SK-N-SH treated with all-trans-retinoic acid at 6 μM for 48 hours (cell line): ENCODE results near the gene GSX1.

Experiments used
- ATAC-seq: fragments of 200-7000 bp; cut with Tn5 transposase; 3 replicates; pipeline ENCODE4 v1.9.1; 2020; ENCODE audit warnings: mild to moderate bottlenecking, moderate library complexity
- ARNTL ChIP-seq: fragments of 450-650 bp; formaldehyde crosslinking; IDR thresholded peaks from 2 replicates; pipeline ENCODE4 v1.5.0; 2020; ENCODE audit warnings: low read depth, mild to moderate bottlenecking, moderate library complexity, borderline replicate concordance
- BACH2 ChIP-seq: fragments of 250-450 bp; sonication (Bioruptor Pico); IDR thresholded peaks from 2 replicates; pipeline ENCODE4 v1.9.0; 2021; ENCODE audit warnings: mild to moderate bottlenecking, borderline replicate concordance
- CSDC2 ChIP-seq: fragments of 250-450 bp; sonication (Bioruptor Pico); IDR thresholded peaks from 2 replicates; pipeline ENCODE4 v1.5.0; 2020; ENCODE audit warnings: mild to moderate bottlenecking, moderate library complexity
- ESRRG ChIP-seq: fragments of 250-450 bp; sonication (Bioruptor Pico); IDR thresholded peaks from 2 replicates; pipeline ENCODE4 v1.6.1; 2021; ENCODE audit warnings: mild to moderate bottlenecking
- GLIS3 ChIP-seq: fragments of 250-450 bp; sonication (Bioruptor Pico); IDR thresholded peaks from 2 replicates; pipeline ENCODE4 v1.5.0; 2020; ENCODE audit warnings: mild to moderate bottlenecking, moderate library complexity
- OSR1 ChIP-seq: fragments of 250-450 bp; sonication (Bioruptor Pico); IDR thresholded peaks from 2 replicates; pipeline ENCODE4 v1.8.0; 2022; ENCODE audit warnings: moderate library complexity, mild to moderate bottlenecking, inconsistent platforms
- PATZ1 ChIP-seq: fragments of 250-450 bp; sonication (Bioruptor Pico); IDR thresholded peaks from 2 replicates; pipeline ENCODE4 v1.8.0; 2020; ENCODE audit warnings: mild to moderate bottlenecking, moderate library complexity, borderline replicate concordance
- SNAI2 ChIP-seq: fragments of 250-450 bp; sonication (Bioruptor Pico); IDR thresholded peaks from 2 replicates; pipeline ENCODE4 v1.5.0; 2020; ENCODE audit warnings: mild to moderate bottlenecking, moderate library complexity
- TOX ChIP-seq: fragments of 250-450 bp; sonication (Bioruptor Pico); IDR thresholded peaks from 2 replicates; pipeline ENCODE4 v1.8.0; 2021; ENCODE audit warnings: mild to moderate bottlenecking, moderate library complexity, borderline replicate concordance
- ZC3H10 ChIP-seq: fragments of 250-450 bp; sonication (Bioruptor Pico); IDR thresholded peaks from 2 replicates; pipeline ENCODE4 v1.5.1; 2021; ENCODE audit warnings: mild to moderate bottlenecking, moderate library complexity
- ZFP3 ChIP-seq: fragments of 250-450 bp; sonication (Bioruptor Pico); IDR thresholded peaks from 2 replicates; pipeline ENCODE4 v1.5.0; 2020; ENCODE audit warnings: mild to moderate bottlenecking, moderate library complexity
- ZFP30 ChIP-seq: fragments of 450-650 bp; formaldehyde crosslinking; IDR thresholded peaks from 2 replicates; pipeline ENCODE4 v1.5.0; 2022; ENCODE audit warnings: mild to moderate bottlenecking, moderate library complexity
- ZNF565 ChIP-seq: fragments of 450-650 bp; formaldehyde crosslinking; conservative IDR thresholded peaks from 2 replicates; pipeline ENCODE4 v1.5.0; 2020; ENCODE audit warnings: low read depth, mild to moderate bottlenecking, moderate library complexity
- ZNF70 ChIP-seq: fragments of 450-650 bp; formaldehyde crosslinking; IDR thresholded peaks from 2 replicates; pipeline ENCODE4 v1.5.0; 2020; ENCODE audit warnings: mild to moderate bottlenecking, moderate library complexity
- ZNF8 ChIP-seq: fragments of 450-650 bp; formaldehyde crosslinking; IDR thresholded peaks from 2 replicates; pipeline ENCODE4 v1.5.0; 2020; ENCODE audit warnings: mild to moderate bottlenecking, moderate library complexity
- TF ChIP-seq, protein P1 (sequence below): fragments of 250-450 bp; sonication (Bioruptor Pico); IDR thresholded peaks from 2 replicates; pipeline ENCODE4 v1.5.1; 2020; ENCODE audit warnings: low read depth, mild to moderate bottlenecking, moderate library complexity

The GSX1 gene

GRCh38 chr13:27821566-27821965 lies 29.3 kb downstream of the GSX1 start (continued):
- TF ChIP-seq ESRRG (CRISPR knock-in tag): no peak
- no peak for TF ChIP-seq PATZ1 (CRISPR knock-in tag)

GRCh38 chr13:27822258-27822872 lies 30.1 kb downstream of the GSX1 start:
- ATAC-seq: no peak
- no peak for TF ChIP-seq BACH2 (CRISPR knock-in tag)
- TF ChIP-seq CSDC2 (CRISPR knock-in tag): no peak
- TF ChIP-seq SNAI2 (CRISPR knock-in tag): no peak
- TF ChIP-seq ZC3H10 (CRISPR knock-in tag): no peak
- TF ChIP-seq OSR1 (CRISPR knock-in tag): no peak
- TF ChIP-seq PATZ1 (CRISPR knock-in tag): no peak
- TF ChIP-seq ZNF565 (CRISPR knock-in tag): no peak
- no peak for TF ChIP-seq ZFP3 (CRISPR knock-in tag)
- TF ChIP-seq, protein P1, sequence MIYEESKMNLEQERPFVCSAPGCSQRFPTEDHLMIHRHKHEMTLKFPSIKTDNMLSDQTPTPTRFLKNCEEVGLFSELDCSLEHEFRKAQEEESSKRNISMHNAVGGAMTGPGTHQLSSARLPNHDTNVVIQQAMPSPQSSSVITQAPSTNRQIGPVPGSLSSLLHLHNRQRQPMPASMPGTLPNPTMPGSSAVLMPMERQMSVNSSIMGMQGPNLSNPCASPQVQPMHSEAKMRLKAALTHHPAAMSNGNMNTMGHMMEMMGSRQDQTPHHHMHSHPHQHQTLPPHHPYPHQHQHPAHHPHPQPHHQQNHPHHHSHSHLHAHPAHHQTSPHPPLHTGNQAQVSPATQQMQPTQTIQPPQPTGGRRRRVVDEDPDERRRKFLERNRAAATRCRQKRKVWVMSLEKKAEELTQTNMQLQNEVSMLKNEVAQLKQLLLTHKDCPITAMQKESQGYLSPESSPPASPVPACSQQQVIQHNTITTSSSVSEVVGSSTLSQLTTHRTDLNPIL: no peak
- no peak for TF ChIP-seq ARNTL (CRISPR knock-in tag)
- no peak for TF ChIP-seq GLIS3 (CRISPR knock-in tag)

GRCh38 chr13:27822873-27823311 lies 30.6 kb downstream of the GSX1 start:
- TF ChIP-seq ZNF70 (CRISPR knock-in tag) (no peak), ZNF8 (no peak), ZFP30 (no peak), TOX (no peak), CSDC2 (CRISPR knock-in tag) (no peak), ZFP3 (CRISPR knock-in tag) (no peak), PATZ1 (CRISPR knock-in tag) (no peak)
- TF ChIP-seq, all 23 proteins: peak for 0
- no peak for ATAC-seq

GRCh38 chr13:27824121-27824520 lies 31.8 kb downstream of the GSX1 start:
- no peak for ATAC-seq
- TF ChIP-seq PATZ1 (CRISPR knock-in tag) (no peak), CSDC2 (CRISPR knock-in tag) (no peak), ZNF565 (CRISPR knock-in tag) (no peak), TOX (no peak), ZNF8 (no peak), ESRRG (CRISPR knock-in tag) (no peak), ZC3H10 (CRISPR knock-in tag) (no peak)
- TF ChIP-seq, protein P1: no peak
- TF ChIP-seq, all 23 proteins: peak for 0
